ENCODE measurements around the gene HCRTR2.

DNA sequence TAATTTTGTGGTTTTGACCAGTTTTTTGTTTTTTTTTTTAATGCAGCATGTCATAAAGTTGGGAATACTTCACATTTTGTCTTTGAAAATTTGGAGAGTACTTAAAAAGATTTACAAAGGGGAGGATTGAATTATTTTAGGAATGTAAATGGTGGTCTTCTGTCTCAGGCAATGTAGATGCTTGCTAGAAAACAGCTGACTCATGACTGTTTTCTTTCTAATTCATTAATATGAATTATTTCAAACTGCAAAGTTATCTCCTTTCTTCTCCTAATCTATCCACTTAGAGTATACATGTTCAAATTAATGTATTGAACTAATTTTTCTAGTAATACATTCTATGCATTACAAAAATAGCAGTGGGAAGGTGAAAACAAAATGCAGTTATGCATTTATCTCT, 24.9 kb downstream of the HCRTR2 start:
- TF ChIP-seq HOXB13 (CRISPR knock-in tag; IDR thresholded peaks at IDR 0.05; ENCODE audit: low read depth) (no peak), HOXA7 (CRISPR knock-in tag; IDR thresholded peaks at IDR 0.05) (no peak), POLR2A (IDR thresholded peaks at IDR 0.05; ENCODE audit: low read length) (no peak), SMC3 (IDR thresholded peaks at IDR 0.05) (no peak), MYC (IDR thresholded peaks at IDR 0.05; ENCODE audit: borderline replicate concordance, low read length) (no peak), EP300 (IDR thresholded peaks at IDR 0.05) (no peak), CEBPB (IDR thresholded peaks at IDR 0.05) (no peak), ZC3H11A (IDR thresholded peaks at IDR 0.05) (no peak)
- TF ChIP-seq, protein P1, sequence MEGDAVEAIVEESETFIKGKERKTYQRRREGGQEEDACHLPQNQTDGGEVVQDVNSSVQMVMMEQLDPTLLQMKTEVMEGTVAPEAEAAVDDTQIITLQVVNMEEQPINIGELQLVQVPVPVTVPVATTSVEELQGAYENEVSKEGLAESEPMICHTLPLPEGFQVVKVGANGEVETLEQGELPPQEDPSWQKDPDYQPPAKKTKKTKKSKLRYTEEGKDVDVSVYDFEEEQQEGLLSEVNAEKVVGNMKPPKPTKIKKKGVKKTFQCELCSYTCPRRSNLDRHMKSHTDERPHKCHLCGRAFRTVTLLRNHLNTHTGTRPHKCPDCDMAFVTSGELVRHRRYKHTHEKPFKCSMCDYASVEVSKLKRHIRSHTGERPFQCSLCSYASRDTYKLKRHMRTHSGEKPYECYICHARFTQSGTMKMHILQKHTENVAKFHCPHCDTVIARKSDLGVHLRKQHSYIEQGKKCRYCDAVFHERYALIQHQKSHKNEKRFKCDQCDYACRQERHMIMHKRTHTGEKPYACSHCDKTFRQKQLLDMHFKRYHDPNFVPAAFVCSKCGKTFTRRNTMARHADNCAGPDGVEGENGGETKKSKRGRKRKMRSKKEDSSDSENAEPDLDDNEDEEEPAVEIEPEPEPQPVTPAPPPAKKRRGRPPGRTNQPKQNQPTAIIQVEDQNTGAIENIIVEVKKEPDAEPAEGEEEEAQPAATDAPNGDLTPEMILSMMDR (IDR thresholded peaks at IDR 0.05) = no peak
- TF ChIP-seq, protein P2, sequence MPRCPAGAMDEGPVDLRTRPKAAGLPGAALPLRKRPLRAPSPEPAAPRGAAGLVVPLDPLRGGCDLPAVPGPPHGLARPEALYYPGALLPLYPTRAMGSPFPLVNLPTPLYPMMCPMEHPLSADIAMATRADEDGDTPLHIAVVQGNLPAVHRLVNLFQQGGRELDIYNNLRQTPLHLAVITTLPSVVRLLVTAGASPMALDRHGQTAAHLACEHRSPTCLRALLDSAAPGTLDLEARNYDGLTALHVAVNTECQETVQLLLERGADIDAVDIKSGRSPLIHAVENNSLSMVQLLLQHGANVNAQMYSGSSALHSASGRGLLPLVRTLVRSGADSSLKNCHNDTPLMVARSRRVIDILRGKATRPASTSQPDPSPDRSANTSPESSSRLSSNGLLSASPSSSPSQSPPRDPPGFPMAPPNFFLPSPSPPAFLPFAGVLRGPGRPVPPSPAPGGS (IDR thresholded peaks at IDR 0.05) = no peak
- TF ChIP-seq, protein P3, sequence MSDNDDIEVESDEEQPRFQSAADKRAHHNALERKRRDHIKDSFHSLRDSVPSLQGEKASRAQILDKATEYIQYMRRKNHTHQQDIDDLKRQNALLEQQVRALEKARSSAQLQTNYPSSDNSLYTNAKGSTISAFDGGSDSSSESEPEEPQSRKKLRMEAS (IDR thresholded peaks at IDR 0.05) = no peak
